Measurements from ENCODE around the gene CBLC.
A peak's percentile ranks its signal among the peaks of the same experiment; 100 is the strongest.

CBLC gene

GRCh38 chr19:44799627-44800346 lies 22.1 kb downstream of the CBLC start:
- no peak overlapping the region for H3K4me3 ChIP-seq (ENCODE audit: low read depth, low read length)
- TF ChIP-seq CTCF (IDR thresholded peaks at IDR 0.05; ENCODE audit: insufficient read depth, low read depth, low read length, missing control alignments) = no peak
- no peak for DNase-seq (ENCODE audit: low read depth)

GRCh38 chr19:44800461-44800860 lies 22.8 kb downstream of the CBLC start:
- DNase-seq (ENCODE audit: low read depth) = peak; percentile 88
- TF ChIP-seq CTCF (IDR thresholded peaks at IDR 0.05; ENCODE audit: insufficient read depth, low read depth, low read length, missing control alignments) = peak; percentile 99
- no peak overlapping the region for H3K4me3 ChIP-seq (ENCODE audit: low read depth, low read length)

- TF ChIP-seq CTCF (IDR thresholded peaks at IDR 0.05; ENCODE audit: insufficient read depth, low read depth, low read length, missing control alignments) = no peak
- no peak for DNase-seq (ENCODE audit: low read depth)
- H3K4me3 ChIP-seq (ENCODE audit: low read depth, low read length) = no peak overlapping the region
Observed at GRCh38 chr19:44803442-44804428, 26.0 kb downstream of the CBLC start.

GRCh38 chr19:44806291-44806690 lies 28.6 kb downstream of the CBLC start:
- DNase-seq (ENCODE audit: low read depth) = no peak
- no peak for TF ChIP-seq CTCF (IDR thresholded peaks at IDR 0.05; ENCODE audit: insufficient read depth, low read depth, low read length, missing control alignments)
- no peak overlapping the region for H3K4me3 ChIP-seq (ENCODE audit: low read depth, low read length)

GRCh38 chr19:44807162-44807561 lies 29.5 kb downstream of the CBLC start:
- no peak for TF ChIP-seq CTCF (IDR thresholded peaks at IDR 0.05; ENCODE audit: insufficient read depth, low read depth, low read length, missing control alignments)
- H3K4me3 ChIP-seq (ENCODE audit: low read depth, low read length) = no peak overlapping the region
- no peak for DNase-seq (ENCODE audit: low read depth)

- no peak overlapping the region for H3K4me3 ChIP-seq (ENCODE audit: low read depth, low read length)
- peak; percentile 8 for TF ChIP-seq CTCF (IDR thresholded peaks at IDR 0.05; ENCODE audit: insufficient read depth, low read depth, low read length, missing control alignments)
- DNase-seq (ENCODE audit: low read depth) = no peak
Observed at GRCh38 chr19:44807652-44808462, 30.2 kb downstream of the CBLC start.

All from GM12865 (cell line).